ENCODE results near the gene SIL1.

Gene SIL1

GRCh38 chr5:138972836-138973235 lies 225.3 kb downstream of the SIL1 start:
- DNase-seq, result peak; percentile 65

- DNase-seq, result no peak
Observed at GRCh38 chr5:138972230-138972629, 225.9 kb downstream of the SIL1 start.

- no peak for DNase-seq
Observed at GRCh38 chr5:138969323-138970002, 228.7 kb downstream of the SIL1 start.

GRCh38 chr5:138968601-138969000 lies 229.6 kb downstream of the SIL1 start:
- no peak for DNase-seq

GRCh38 chr5:138967791-138968448 lies 230.2 kb downstream of the SIL1 start:
- DNase-seq, result no peak

GRCh38 chr5:138966236-138966985 lies 231.8 kb downstream of the SIL1 start:
- DNase-seq, result no peak

GRCh38 chr5:138965626-138966025 lies 232.5 kb downstream of the SIL1 start:
- DNase-seq, result no peak

GRCh38 chr5:138964647-138965201 lies 233.4 kb downstream of the SIL1 start:
- DNase-seq, result no peak

- DNase-seq, result no peak
Observed at GRCh38 chr5:138963763-138964371, 234.3 kb downstream of the SIL1 start.

- DNase-seq, result no peak
Observed at GRCh38 chr5:138962614-138963370, 235.4 kb downstream of the SIL1 start.

GRCh38 chr5:138961729-138962128 lies 236.4 kb downstream of the SIL1 start:
- DNase-seq, result no peak

GRCh38 chr5:138961221-138961620 lies 236.9 kb downstream of the SIL1 start:
- no peak for DNase-seq

- peak; percentile 22 for DNase-seq
Observed at GRCh38 chr5:138960145-138960692, 237.9 kb downstream of the SIL1 start.

GRCh38 chr5:138956801-138957200 lies 241.4 kb downstream of the SIL1 start:
- no peak for DNase-seq

- no peak for DNase-seq
Observed at GRCh38 chr5:138955671-138956295, 242.4 kb downstream of the SIL1 start.

- DNase-seq, result peak; percentile 90
Observed at GRCh38 chr5:138955013-138955660, 243.0 kb downstream of the SIL1 start.

- peak; percentile 80 for DNase-seq
Observed at GRCh38 chr5:138954257-138955012, 243.7 kb downstream of the SIL1 start.

- DNase-seq, result peak; percentile 54
Observed at GRCh38 chr5:138953387-138954256, 244.5 kb downstream of the SIL1 start.

GRCh38 chr5:138952962-138953361 lies 245.2 kb downstream of the SIL1 start:
- DNase-seq, result no peak
